Uterus (tissue), 2 donors: Measurements from ENCODE around the gene RNF181.

Experiments used
- CTCF ChIP-seq, 4 experiments: fragments of 200-600 bp in 2 of 4; fragments of 450-650 bp in 2 of 4; sonication (generic) in 2 of 4; IDR thresholded peaks; one replicate each; pipeline ENCODE4 v1.5.1; 2016 to 2019; ENCODE audit warnings: antibody characterized with exemption in 4 of 4, mild to moderate bottlenecking in 2 of 4, moderate library complexity in 1 of 4
- POLR2A ChIP-seq, 2 donors: fragments of 450-650 bp; IDR thresholded peaks; one replicate each; pipeline ENCODE4 v1.6.1; 2016; ENCODE audit warnings: antibody characterized with exemption in 2 of 2, mild to moderate bottlenecking in 1 of 2, moderate library complexity in 1 of 2

- TF ChIP-seq CTCF (IDR thresholded peaks at IDR 0.05) (no peak), POLR2A (IDR thresholded peaks at IDR 0.05) (no peak)
Measured at GRCh38 chr2:85578243-85579180, 17.0 kb upstream of the RNF181 start.
